K562 (cell line): Measurements from ENCODE around the gene CDK4. TPM values are rescaled to one million over a fixed set of nuclear protein-coding genes. Genes with fewer than 3 reads are reported as not detected.

Experiments used
- BDP1 ChIP-seq: IDR thresholded peaks from 3 replicates; pipeline ENCODE4 v1.6.1; 2011; ENCODE audit not compliant: insufficient read length, insufficient read depth
- ETS2 ChIP-seq: IDR thresholded peaks from 2 replicates; pipeline ENCODE4 v1.6.1; 2016; ENCODE audit warnings: borderline replicate concordance, missing genetic modification characterization, mild to moderate bottlenecking, moderate library complexity, missing compliant biosample characterization; ENCODE audit not compliant: poor library complexity, severe bottlenecking
- RBM17 ChIP-seq: fragments of 200-400 bp; formaldehyde crosslinking; IDR thresholded peaks from 2 replicates; pipeline ENCODE4 v1.6.1; 2017; ENCODE audit warnings: low read depth, mild to moderate bottlenecking, low read length, borderline replicate concordance
- SIRT6 ChIP-seq: IDR thresholded peaks from one replicate; pipeline ENCODE4 v1.6.1; 2012; ENCODE audit warnings: low read depth, mild to moderate bottlenecking, control low read depth, inconsistent platforms, low read length, moderate library complexity
- SP2 ChIP-seq: IDR thresholded peaks from 2 replicates; pipeline ENCODE4 v1.6.1; 2011; ENCODE audit warnings: mild to moderate bottlenecking, low read depth, low read length, moderate library complexity; ENCODE audit not compliant: poor library complexity, severe bottlenecking; ENCODE audit errors: extremely low read depth
- XRCC5 ChIP-seq: fragments of 200-400 bp; formaldehyde crosslinking; IDR thresholded peaks from 2 replicates; pipeline ENCODE4 v1.6.1; 2017; ENCODE audit warnings: low read depth, mild to moderate bottlenecking, low read length
- ZC3H11A ChIP-seq: IDR thresholded peaks from 2 replicates; pipeline ENCODE4 v1.6.1; 2012; ENCODE audit warnings: low read depth, low read length, improper control_type of control experiment
- ZNF354B ChIP-seq: fragments of 250-450 bp; sonication (Bioruptor Pico); IDR thresholded peaks from 2 replicates; pipeline ENCODE4 v1.4.0; 2020
- polyA plus RNA-seq, 8 experiments: library from polyadenylated mRNA; depleted of rRNA in 4 of 8; stranded (reverse) in 5 of 8; unstranded in 3 of 8; fragments of >200 nt; fragmentation: Nextera tagmentation in 2 of 8; fragmentation: Illumina TruSeq in 1 of 8; extraction: Ambion mirVana in 2 of 8; extraction: Trizol in 1 of 8; gene quantifications; 2 replicates each; pipeline versions ENCODE4 v1.2.1 to v1.2.3, GENCODE V29; 2011 to 2014; ENCODE audit warnings: inconsistent platforms in 1 of 8, missing spikeins in 1 of 8
- total RNA-seq, 7 experiments: library from RNA; depleted of rRNA in 6 of 7; stranded (reverse); fragments of >200 nt in 6 of 7; fragmentation: Illumina TruSeq in 2 of 7; extraction: Trizol in 2 of 7; gene quantifications; 2 replicates each; pipeline versions ENCODE4 v1.2.1 to v1.2.3, GENCODE V29; 2011 to 2021; ENCODE audit warnings: low replicate concordance in 1 of 7
- TF ChIP-seq, protein P1 (sequence below): fragments of 450-650 bp; IDR thresholded peaks from 2 replicates; pipeline ENCODE4 v1.6.1; 2016; ENCODE audit warnings: mild to moderate bottlenecking, moderate library complexity
- TF ChIP-seq, protein P2 (sequence below): fragments of 250-450 bp; sonication (Bioruptor Pico); IDR thresholded peaks from 2 replicates; pipeline ENCODE4 v1.8.0; 2021; ENCODE audit warnings: mild to moderate bottlenecking, moderate library complexity
- TF ChIP-seq, protein P3 (sequence below): fragments of 250-450 bp; sonication (Bioruptor Pico); IDR thresholded peaks from 2 replicates; pipeline ENCODE4 v1.4.0; 2020; ENCODE audit warnings: mild to moderate bottlenecking, moderate library complexity

Gene CDK4
- total and polyA plus RNA-seq, 9 of the 15 experiments (the other 6 are each of a cell fraction or from before 2014, with no cell fraction given) = 37.8 to 436 (median 238) TPM

DNA sequence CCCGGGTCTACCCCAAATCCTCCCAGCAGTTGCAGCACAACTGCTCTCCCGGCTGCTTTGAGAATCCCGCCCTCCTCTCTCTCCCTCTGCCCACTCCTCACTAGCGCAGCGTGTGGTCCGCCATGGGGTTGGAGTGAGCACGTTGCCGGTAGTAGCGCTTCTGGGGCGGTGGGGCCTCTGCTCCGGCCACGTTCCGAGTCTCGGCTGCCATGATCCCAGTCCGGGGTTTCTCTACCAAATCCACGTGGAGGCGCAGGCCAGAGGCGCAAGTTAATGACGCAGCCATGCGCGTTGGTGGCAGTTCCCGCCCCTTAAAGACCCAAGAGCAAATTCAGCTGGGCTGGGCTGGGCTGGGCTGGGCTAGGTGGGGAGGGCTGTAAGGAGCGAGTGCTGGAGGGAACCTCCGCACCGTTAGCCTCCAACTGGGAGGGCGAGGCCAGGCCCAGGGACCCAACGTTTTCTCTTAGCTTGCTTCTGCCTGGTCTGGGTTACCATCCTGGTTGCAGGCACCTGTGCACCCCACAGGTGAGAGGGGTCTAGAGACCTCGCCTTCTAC lies 19.8 kb upstream of the CDK4 start, which contains the start of gene METTL1 (continued):
- TF ChIP-seq, protein P1, sequence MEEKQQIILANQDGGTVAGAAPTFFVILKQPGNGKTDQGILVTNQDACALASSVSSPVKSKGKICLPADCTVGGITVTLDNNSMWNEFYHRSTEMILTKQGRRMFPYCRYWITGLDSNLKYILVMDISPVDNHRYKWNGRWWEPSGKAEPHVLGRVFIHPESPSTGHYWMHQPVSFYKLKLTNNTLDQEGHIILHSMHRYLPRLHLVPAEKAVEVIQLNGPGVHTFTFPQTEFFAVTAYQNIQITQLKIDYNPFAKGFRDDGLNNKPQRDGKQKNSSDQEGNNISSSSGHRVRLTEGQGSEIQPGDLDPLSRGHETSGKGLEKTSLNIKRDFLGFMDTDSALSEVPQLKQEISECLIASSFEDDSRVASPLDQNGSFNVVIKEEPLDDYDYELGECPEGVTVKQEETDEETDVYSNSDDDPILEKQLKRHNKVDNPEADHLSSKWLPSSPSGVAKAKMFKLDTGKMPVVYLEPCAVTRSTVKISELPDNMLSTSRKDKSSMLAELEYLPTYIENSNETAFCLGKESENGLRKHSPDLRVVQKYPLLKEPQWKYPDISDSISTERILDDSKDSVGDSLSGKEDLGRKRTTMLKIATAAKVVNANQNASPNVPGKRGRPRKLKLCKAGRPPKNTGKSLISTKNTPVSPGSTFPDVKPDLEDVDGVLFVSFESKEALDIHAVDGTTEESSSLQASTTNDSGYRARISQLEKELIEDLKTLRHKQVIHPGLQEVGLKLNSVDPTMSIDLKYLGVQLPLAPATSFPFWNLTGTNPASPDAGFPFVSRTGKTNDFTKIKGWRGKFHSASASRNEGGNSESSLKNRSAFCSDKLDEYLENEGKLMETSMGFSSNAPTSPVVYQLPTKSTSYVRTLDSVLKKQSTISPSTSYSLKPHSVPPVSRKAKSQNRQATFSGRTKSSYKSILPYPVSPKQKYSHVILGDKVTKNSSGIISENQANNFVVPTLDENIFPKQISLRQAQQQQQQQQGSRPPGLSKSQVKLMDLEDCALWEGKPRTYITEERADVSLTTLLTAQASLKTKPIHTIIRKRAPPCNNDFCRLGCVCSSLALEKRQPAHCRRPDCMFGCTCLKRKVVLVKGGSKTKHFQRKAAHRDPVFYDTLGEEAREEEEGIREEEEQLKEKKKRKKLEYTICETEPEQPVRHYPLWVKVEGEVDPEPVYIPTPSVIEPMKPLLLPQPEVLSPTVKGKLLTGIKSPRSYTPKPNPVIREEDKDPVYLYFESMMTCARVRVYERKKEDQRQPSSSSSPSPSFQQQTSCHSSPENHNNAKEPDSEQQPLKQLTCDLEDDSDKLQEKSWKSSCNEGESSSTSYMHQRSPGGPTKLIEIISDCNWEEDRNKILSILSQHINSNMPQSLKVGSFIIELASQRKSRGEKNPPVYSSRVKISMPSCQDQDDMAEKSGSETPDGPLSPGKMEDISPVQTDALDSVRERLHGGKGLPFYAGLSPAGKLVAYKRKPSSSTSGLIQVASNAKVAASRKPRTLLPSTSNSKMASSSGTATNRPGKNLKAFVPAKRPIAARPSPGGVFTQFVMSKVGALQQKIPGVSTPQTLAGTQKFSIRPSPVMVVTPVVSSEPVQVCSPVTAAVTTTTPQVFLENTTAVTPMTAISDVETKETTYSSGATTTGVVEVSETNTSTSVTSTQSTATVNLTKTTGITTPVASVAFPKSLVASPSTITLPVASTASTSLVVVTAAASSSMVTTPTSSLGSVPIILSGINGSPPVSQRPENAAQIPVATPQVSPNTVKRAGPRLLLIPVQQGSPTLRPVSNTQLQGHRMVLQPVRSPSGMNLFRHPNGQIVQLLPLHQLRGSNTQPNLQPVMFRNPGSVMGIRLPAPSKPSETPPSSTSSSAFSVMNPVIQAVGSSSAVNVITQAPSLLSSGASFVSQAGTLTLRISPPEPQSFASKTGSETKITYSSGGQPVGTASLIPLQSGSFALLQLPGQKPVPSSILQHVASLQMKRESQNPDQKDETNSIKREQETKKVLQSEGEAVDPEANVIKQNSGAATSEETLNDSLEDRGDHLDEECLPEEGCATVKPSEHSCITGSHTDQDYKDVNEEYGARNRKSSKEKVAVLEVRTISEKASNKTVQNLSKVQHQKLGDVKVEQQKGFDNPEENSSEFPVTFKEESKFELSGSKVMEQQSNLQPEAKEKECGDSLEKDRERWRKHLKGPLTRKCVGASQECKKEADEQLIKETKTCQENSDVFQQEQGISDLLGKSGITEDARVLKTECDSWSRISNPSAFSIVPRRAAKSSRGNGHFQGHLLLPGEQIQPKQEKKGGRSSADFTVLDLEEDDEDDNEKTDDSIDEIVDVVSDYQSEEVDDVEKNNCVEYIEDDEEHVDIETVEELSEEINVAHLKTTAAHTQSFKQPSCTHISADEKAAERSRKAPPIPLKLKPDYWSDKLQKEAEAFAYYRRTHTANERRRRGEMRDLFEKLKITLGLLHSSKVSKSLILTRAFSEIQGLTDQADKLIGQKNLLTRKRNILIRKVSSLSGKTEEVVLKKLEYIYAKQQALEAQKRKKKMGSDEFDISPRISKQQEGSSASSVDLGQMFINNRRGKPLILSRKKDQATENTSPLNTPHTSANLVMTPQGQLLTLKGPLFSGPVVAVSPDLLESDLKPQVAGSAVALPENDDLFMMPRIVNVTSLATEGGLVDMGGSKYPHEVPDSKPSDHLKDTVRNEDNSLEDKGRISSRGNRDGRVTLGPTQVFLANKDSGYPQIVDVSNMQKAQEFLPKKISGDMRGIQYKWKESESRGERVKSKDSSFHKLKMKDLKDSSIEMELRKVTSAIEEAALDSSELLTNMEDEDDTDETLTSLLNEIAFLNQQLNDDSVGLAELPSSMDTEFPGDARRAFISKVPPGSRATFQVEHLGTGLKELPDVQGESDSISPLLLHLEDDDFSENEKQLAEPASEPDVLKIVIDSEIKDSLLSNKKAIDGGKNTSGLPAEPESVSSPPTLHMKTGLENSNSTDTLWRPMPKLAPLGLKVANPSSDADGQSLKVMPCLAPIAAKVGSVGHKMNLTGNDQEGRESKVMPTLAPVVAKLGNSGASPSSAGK = peak; percentile 49; the same call in 1 of the 2 replicates
- no peak for TF ChIP-seq BDP1
- peak; percentile 36; the same call in 1 of the 2 replicates for TF ChIP-seq XRCC5
- TF ChIP-seq, protein P2, sequence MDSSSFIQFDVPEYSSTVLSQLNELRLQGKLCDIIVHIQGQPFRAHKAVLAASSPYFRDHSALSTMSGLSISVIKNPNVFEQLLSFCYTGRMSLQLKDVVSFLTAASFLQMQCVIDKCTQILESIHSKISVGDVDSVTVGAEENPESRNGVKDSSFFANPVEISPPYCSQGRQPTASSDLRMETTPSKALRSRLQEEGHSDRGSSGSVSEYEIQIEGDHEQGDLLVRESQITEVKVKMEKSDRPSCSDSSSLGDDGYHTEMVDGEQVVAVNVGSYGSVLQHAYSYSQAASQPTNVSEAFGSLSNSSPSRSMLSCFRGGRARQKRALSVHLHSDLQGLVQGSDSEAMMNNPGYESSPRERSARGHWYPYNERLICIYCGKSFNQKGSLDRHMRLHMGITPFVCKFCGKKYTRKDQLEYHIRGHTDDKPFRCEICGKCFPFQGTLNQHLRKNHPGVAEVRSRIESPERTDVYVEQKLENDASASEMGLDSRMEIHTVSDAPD (CRISPR knock-in tag) = no peak
- TF ChIP-seq RBM17 = no peak
- TF ChIP-seq SIRT6 = no peak
- no peak for TF ChIP-seq SP2
- TF ChIP-seq ZC3H11A = no peak
- TF ChIP-seq, protein P3, sequence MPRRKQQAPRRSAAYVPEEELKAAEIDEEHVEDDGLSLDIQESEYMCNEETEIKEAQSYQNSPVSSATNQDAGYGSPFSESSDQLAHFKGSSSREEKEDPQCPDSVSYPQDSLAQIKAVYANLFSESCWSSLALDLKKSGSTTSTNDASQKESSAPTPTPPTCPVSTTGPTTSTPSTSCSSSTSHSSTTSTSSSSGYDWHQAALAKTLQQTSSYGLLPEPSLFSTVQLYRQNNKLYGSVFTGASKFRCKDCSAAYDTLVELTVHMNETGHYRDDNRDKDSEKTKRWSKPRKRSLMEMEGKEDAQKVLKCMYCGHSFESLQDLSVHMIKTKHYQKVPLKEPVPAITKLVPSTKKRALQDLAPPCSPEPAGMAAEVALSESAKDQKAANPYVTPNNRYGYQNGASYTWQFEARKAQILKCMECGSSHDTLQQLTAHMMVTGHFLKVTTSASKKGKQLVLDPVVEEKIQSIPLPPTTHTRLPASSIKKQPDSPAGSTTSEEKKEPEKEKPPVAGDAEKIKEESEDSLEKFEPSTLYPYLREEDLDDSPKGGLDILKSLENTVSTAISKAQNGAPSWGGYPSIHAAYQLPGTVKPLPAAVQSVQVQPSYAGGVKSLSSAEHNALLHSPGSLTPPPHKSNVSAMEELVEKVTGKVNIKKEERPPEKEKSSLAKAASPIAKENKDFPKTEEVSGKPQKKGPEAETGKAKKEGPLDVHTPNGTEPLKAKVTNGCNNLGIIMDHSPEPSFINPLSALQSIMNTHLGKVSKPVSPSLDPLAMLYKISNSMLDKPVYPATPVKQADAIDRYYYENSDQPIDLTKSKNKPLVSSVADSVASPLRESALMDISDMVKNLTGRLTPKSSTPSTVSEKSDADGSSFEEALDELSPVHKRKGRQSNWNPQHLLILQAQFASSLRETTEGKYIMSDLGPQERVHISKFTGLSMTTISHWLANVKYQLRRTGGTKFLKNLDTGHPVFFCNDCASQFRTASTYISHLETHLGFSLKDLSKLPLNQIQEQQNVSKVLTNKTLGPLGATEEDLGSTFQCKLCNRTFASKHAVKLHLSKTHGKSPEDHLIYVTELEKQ (CRISPR knock-in tag) = no peak
- no peak for TF ChIP-seq ZNF354B
- TF ChIP-seq ETS2 = no peak
